BE2C (cell line): ENCODE measurements around the gene CEP128.

Experiments used
- DNase-seq: peaks from one replicate; pipeline ENCODE4 v3.0.0-alpha.2; 2020
- H3K27me3 ChIP-seq: fragments of 250-450 bp; sonication (Bioruptor Pico); 2 replicates; pipeline ENCODE4 v1.5.1; 2020; ENCODE audit warnings: mild to moderate bottlenecking
- H3K36me3 ChIP-seq: fragments of 250-450 bp; sonication (Bioruptor Pico); 2 replicates; pipeline ENCODE4 v1.5.1; 2020; ENCODE audit warnings: mild to moderate bottlenecking
- H3K4me1 ChIP-seq: fragments of 250-450 bp; sonication (Bioruptor Pico); 2 replicates; pipeline ENCODE4 v1.5.1; 2020
- H3K4me3 ChIP-seq: 2 replicates; pipeline ENCODE4 v1.5.1; 2011; ENCODE audit warnings: low read depth, low read length
- H3K9me3 ChIP-seq: fragments of 250-450 bp; sonication (Bioruptor Pico); 2 replicates; pipeline ENCODE4 v1.5.1; 2020
- CTCF ChIP-seq: IDR thresholded peaks from 2 replicates; pipeline ENCODE4 v1.5.1; 2012; ENCODE audit warnings: mild to moderate bottlenecking, low read depth, low read length

Gene CEP128

DNA sequence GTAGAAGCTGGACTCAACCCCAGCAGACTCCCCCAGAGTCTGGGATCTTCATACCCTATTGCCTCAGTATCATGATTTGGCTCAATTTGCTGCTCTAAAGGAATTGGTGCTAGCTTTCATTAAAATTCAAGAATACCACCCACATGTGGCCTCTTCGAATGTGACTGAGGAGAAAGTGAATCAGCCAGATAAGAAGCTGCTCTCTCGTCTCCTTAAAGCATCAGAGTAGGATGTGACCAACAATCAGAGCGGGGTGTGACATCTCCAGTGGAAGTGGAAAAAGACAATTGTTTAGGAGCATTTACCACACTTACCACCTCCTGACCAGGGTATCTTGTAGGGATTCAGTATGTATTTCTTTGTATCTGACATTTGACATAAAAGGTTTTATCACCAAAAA is 452.0 kb downstream of the CEP128 start:
- H3K9me3 ChIP-seq: no peaks in the 10 kb centered on the region
- H3K4me3 ChIP-seq: no peak overlapping the region
- no peak for DNase-seq
- H3K27me3 ChIP-seq: no peaks in the 10 kb centered on the region
- H3K4me1 ChIP-seq: no peaks in the 10 kb centered on the region
- TF ChIP-seq CTCF: no peak
- H3K36me3 ChIP-seq: no peaks in the 10 kb centered on the region

DNA sequence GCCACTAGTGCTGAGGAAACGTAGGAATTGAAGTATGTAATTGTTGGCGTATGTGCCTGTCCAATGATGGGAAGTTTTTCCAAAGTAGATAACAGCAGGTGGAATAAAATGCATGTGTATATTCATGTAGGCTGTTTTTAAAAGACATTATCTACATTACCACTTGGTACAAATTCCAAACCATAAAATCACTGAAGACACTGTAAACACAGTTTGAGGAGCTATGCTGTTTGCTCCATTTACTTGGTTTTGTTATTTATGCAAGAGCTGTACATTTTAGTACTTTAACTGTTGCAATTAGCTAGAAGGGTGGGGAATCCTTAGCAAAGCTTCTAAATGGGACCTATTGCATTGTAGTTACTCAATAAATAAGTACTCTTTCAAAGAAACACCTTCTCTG is 455.8 kb downstream of the CEP128 start:
- H3K36me3 ChIP-seq: no peaks in the 10 kb centered on the region
- no peak for TF ChIP-seq CTCF
- no peaks in the 10 kb centered on the region for H3K27me3 ChIP-seq
- H3K4me3 ChIP-seq: no peak overlapping the region
- H3K9me3 ChIP-seq: no peaks in the 10 kb centered on the region
- H3K4me1 ChIP-seq: no peaks in the 10 kb centered on the region
- DNase-seq: no peak

DNA sequence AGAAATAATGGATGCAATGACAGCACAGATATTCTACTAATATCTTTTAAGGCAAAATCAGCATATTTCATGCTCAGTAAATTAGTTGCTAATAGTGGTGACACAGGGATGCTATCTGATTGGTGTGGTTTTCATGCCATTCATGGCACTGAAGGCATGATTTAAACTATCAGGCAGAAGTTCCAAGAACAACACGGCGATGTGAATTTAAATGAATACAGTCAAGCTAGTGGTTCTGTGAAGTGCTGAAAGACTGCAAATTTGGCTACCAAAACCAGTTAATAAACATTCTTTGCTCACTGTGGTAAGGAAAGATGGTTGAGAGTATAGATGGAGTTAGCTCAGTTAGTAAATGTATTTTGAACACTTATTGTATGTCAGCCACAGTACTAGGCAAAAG is 458.2 kb downstream of the CEP128 start:
- no peaks in the 10 kb centered on the region for H3K36me3 ChIP-seq
- H3K4me1 ChIP-seq: no peaks in the 10 kb centered on the region
- H3K4me3 ChIP-seq: no peak overlapping the region

GRCh38 chr14:80477388-80478160 is 464.0 kb downstream of the CEP128 start:
- TF ChIP-seq CTCF: no peak
- Histone ChIP-seq H3K9me3 (no peaks in the 10 kb centered on the region), H3K27me3 (no peaks in the 10 kb centered on the region), H3K4me3 (no peak overlapping the region), H3K36me3 (no peaks in the 10 kb centered on the region), H3K4me1 (no peaks in the 10 kb centered on the region)
- no peak for DNase-seq

More for the DNA sequence above, 458.2 kb downstream of the CEP128 start:
- DNase-seq: no peak
- Histone ChIP-seq H3K27me3 (no peaks in the 10 kb centered on the region), H3K9me3 (no peaks in the 10 kb centered on the region)
- TF ChIP-seq CTCF: no peak

GRCh38 chr14:80475074-80475473 is 466.5 kb downstream of the CEP128 start:
- Histone ChIP-seq H3K36me3 (no peaks in the 10 kb centered on the region), H3K4me1 (no peaks in the 10 kb centered on the region), H3K27me3 (no peaks in the 10 kb centered on the region), H3K9me3 (no peaks in the 10 kb centered on the region), H3K4me3 (no peak overlapping the region)
- no peak for DNase-seq
- no peak for TF ChIP-seq CTCF

- no peak overlapping the region for H3K4me3 ChIP-seq
- no peaks in the 10 kb centered on the region for H3K4me1 ChIP-seq
- no peak for TF ChIP-seq CTCF
- no peaks in the 10 kb centered on the region for H3K9me3 ChIP-seq
- no peaks in the 10 kb centered on the region for H3K36me3 ChIP-seq
- H3K27me3 ChIP-seq: no peaks in the 10 kb centered on the region
- no peak for DNase-seq
These were observed 473.0 kb downstream of the CEP128 start for GRCh38 chr14:80468331-80469122.
